ENCODE results near the gene CDK9.

DNA sequence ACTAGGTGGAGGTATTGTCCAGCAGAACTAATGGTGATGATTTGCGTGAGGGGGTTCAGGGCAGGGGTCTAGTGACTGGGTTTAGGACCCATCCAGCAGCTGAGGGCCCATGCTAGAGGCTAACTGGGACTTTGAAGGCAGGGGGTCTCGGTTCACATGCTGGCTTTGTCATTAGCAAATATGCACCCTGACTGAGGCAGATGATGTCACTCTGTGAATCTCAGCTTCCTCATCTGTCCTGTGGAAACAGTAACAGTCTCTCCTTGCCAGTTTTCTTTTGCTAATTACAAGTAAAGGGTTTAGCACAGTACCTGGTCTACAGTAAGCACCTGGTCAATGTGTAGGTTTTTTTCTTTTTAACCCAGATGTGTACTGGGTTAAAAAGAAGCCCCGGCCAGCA is 12.6 kb upstream of the CDK9 start:
- TF ChIP-seq POLR2A (IDR thresholded peaks at IDR 0.05) (no peak), POLR2AphosphoS5 (IDR thresholded peaks at IDR 0.05) (no peak)
- TF ChIP-seq, protein P1, sequence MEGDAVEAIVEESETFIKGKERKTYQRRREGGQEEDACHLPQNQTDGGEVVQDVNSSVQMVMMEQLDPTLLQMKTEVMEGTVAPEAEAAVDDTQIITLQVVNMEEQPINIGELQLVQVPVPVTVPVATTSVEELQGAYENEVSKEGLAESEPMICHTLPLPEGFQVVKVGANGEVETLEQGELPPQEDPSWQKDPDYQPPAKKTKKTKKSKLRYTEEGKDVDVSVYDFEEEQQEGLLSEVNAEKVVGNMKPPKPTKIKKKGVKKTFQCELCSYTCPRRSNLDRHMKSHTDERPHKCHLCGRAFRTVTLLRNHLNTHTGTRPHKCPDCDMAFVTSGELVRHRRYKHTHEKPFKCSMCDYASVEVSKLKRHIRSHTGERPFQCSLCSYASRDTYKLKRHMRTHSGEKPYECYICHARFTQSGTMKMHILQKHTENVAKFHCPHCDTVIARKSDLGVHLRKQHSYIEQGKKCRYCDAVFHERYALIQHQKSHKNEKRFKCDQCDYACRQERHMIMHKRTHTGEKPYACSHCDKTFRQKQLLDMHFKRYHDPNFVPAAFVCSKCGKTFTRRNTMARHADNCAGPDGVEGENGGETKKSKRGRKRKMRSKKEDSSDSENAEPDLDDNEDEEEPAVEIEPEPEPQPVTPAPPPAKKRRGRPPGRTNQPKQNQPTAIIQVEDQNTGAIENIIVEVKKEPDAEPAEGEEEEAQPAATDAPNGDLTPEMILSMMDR (IDR thresholded peaks at IDR 0.05 in 8 of 11, conservative IDR thresholded peaks at IDR 0.05 in 3 of 11), result no peak

Measured in spleen (tissue), 7 donors.